ENCODE data around the gene HIP1.
"Not testable (repeated sequence)": the region's sequence is repeated elsewhere in the genome, so short reads cannot be mapped to it uniquely, and the experiment has no call there.

Gene HIP1

DNA sequence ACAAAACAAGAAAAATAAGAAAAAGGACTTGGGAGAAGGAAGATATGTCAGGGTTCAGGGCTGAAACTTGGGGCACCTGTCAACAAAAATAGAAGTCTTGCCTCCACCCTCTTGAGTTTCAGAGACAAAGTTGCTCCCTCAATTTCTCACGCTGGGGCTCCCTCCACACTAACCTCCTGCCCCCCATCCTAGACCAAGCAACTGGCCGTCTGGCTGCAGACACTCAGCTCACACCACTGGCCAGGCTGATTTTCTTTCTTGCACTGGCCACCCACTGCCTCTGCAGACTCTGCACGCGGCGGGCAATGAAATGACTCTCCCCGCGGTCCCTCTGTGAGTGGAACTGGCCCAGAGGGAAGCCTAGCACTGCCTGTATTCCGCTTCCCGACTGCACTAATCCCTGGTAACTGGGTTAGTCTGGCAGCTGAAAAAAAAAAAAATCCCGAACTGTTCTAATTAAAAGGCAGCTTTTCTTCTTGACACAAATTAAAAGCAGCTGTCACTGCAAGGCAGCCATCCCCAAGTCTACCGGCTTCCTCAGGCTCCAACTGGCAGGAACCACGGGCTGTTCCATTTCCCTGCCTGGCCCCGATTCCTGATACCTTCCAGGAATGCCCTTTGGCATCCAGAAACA lies 163.1 kb downstream of the HIP1 start:
- DNase-seq (ENCODE audit: low read depth in 2 of 2), result no peak

DNA sequence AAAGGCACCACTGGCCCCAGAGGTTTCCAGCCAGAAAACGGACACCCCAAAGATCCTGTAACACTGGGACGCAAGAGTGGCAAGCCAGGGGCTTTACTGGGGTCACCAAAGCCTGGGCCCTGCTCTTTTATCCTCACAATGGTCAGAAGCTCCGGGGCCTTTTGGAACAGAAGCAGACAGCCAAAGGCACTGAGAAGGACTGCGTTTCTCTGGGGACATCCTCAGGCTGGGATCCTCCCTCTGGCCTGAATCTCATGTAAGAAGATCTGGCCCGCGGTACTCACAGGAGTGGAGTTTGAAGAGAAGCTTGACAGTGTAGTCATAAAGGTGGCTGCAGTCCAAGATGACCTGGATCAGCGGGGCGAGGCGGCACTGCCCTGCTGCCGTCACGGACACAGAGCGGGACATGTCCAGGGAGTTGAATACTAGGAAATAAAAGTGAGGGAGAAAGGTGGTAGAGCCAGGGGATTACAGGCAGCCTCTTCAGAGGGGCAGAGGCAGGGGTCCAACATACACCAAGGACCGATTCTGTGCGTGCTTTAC lies 165.2 kb downstream of the HIP1 start:
- no peak for DNase-seq (ENCODE audit: low read depth in 2 of 2)

GRCh38 chr7:75572814-75573213 lies 165.9 kb downstream of the HIP1 start:
- no peak for DNase-seq (ENCODE audit: low read depth in 2 of 2)

GRCh38 chr7:75572396-75572795 lies 166.3 kb downstream of the HIP1 start:
- no peak for DNase-seq (ENCODE audit: low read depth in 2 of 2)

- DNase-seq (ENCODE audit: low read depth in 2 of 2), result no peak
Measured at GRCh38 chr7:75571209-75571608, 167.5 kb downstream of the HIP1 start.

GRCh38 chr7:75569629-75570282 lies 169.0 kb downstream of the HIP1 start:
- DNase-seq (ENCODE audit: low read depth in 2 of 2), result not testable (repeated sequence)

GRCh38 chr7:75567948-75568595 lies 170.7 kb downstream of the HIP1 start:
- no peak for DNase-seq (ENCODE audit: low read depth in 2 of 2)

DNA sequence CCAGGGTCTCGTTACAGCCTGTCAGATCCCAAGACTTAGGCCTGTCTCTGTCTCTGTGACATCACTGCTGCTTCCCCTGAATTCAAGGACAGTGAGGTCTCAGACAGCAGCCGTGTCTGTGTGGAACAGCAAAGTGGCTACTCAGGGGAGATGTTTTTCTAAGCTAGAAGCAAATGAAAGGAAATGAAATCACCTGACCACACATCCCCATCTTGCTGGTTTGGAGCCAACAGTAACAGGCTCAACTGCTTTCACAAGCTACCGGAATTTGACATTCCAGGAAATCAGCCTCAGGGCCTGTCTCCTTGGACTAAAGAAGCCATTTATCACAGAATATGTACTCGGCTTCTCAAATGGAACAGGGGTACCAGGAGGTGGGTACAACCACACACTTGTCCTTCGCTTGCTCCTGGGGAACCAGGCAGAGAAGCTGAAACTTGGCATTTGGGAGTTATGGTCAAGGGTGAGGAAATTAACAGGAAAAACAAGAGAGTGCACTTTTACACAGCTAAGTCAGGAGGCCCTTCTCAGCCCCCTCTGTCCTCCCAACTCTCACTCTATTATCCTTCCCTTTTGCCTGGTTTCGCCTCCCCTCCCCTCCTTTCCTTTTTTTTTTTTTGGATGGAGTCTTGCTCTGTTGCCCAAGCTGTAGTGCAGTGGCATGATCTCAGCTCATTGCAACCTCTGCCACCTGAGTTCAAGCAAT lies 173.5 kb downstream of the HIP1 start:
- DNase-seq (ENCODE audit: low read depth in 2 of 2), result no peak

- DNase-seq (ENCODE audit: low read depth in 2 of 2), result no peak
Measured at GRCh38 chr7:75563171-75563570, 175.6 kb downstream of the HIP1 start.

DNA sequence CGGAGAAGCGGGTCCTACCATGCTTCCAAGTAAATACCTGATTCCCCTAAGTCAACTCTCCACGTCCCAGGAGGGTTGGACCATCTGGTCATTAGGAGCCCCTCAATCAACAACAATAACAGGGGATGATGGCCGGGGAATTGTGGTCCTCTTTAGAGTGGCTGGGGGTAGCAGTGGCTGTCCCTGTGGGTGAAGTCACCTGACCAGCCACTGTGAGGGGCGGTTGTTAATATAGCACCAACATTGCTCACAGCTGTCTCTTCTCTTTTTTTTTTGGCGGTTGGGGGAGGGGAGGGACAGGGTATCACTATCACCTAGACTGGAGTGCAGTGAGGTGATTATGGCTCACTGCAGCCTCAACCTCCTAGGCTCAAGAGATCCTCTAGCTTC lies 178.8 kb downstream of the HIP1 start:
- DNase-seq (ENCODE audit: low read depth in 2 of 2), result no peak

DNA sequence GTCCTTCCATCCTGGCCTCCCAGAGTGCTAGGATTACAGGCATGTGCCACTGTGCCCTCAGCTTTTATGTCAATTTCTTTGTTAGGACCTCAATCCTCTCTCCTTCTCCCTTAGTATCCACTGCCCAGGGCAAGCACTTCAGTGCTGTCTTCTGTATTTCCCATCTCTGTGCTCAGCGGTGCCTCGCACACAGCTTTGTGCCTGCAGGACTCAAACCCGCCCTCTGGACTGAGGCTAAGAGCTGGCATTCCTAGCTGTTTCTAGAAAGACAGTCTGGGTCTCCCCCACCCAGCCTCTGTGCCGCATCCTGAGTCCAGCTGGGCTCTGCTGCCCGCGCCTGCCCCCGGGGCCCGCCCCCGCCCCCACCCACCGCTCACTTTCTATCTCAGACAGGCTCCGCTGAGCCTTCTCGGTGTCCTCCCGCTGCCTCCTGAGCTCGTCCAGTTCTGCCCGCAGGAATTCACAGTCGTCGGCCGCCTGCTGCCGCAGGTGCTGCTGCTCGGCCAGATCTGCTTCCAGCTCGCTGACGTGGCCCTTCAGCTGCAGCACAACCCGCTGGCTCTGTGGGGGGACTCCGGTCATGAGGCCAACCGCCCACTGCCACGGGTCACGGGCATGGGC lies 179.3 kb downstream of the HIP1 start:
- DNase-seq (ENCODE audit: low read depth in 2 of 2), result no peak

DNA sequence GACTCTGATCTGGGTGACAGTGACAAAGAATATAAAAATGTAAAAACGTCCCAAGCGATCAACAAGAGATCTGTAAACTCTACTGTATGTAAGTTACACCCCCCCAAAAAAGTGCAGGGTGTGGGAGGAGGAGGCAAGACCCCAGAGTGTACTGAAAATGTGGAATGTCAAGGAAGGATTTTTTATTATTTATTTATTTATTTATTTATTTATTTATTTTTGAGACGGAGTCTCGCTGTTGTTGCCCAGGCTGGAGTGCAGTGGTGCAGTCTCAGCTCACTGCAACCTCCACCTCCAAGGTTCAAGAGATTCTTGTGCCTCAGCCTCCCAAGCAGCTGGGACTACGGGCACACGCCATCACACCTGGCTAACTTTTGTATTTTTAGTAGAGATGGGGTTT lies 181.9 kb downstream of the HIP1 start:
- not testable (repeated sequence) for DNase-seq (ENCODE audit: low read depth in 2 of 2)

DNA sequence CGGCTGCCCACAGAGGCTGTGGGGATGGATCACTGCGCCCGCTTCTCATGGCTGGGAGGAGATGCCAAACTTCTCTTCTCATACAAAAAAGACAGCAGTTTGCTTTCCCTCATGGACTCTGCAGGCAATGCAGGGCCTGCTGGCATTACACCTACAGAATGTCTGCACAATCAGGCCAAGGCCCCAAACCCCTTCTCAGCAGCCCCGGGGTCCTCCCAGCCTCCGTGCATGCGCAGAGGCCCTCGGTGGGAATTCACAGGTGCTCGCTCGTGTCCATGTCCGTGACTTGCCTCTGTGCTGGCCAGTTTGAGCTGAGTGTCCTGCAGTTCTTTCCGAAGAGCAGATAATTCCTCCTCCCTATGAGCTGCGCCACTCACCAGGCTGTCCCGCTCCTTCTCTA lies 183.0 kb downstream of the HIP1 start:
- DNase-seq (ENCODE audit: low read depth in 2 of 2), result no peak

DNA sequence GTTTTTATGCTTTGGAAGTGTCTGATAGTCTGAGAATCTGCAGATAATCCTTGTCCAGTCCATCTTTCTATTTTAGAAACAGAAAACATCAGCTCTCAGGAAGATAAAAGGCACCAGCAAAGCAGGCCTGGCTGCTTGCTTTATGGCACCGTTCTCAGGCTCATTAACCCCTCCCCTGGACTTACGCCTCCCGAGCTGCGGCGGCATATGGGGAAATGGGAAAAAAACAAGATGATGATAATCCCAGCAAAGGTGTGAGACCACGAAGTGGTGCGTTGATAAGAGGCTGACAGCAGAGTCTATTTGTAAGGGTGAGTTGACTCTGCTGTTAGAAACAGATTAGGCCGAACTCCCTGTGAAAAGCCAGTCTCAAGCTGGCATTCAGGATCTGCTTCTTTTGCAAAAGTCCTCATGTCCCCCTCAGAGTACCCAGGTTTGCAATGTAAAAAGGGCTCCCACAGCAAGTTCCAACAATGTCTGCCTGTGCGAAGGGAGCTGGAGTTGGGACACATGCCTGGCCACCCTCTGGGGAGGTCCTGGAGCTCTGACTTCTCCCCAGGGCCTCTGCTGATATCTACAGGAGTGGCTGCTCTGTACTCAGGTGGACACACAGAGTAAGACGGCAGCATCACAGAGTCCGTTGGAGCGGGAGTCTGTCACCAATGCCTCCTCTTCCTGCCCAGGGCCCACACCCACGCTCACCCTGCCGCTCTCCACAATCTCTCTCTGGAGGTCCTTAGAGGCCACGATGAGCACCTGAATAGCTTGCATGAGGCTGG lies 192.3 kb downstream of the HIP1 start:
- DNase-seq (ENCODE audit: low read depth in 2 of 2), result no peak

DNA sequence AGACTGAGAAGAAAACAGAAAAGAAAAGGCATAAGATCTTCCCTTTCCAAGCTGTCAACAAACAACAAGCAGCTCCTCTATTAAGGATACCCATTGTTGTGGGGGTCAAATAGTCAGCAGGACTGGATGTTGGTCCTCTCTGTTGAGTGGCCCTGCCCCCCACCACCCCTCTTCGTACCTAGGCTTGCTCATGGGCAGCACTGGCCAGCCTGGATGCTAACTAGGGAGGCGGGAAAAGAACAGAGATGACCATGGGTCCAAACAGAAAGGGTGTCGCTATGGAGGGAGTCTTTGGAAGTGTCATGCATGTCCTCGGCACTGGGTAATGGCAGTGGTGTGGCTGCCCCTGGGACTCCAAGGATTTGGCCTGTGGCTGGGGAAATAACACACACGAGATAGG lies 201.0 kb downstream of the HIP1 start:
- DNase-seq (ENCODE audit: low read depth in 2 of 2), result no peak

GRCh38 chr7:75536940-75537538 lies 201.7 kb downstream of the HIP1 start:
- DNase-seq (ENCODE audit: low read depth in 2 of 2), result no peak

- no peak for DNase-seq (ENCODE audit: low read depth in 2 of 2)
Measured at GRCh38 chr7:75536491-75536890, 202.2 kb downstream of the HIP1 start.

- DNase-seq (ENCODE audit: low read depth in 2 of 2), result no peak
Measured at GRCh38 chr7:75534727-75535307, 203.9 kb downstream of the HIP1 start.

- DNase-seq (ENCODE audit: low read depth in 2 of 2), result no peak
Measured at GRCh38 chr7:75533926-75534325, 204.8 kb downstream of the HIP1 start.

DNA sequence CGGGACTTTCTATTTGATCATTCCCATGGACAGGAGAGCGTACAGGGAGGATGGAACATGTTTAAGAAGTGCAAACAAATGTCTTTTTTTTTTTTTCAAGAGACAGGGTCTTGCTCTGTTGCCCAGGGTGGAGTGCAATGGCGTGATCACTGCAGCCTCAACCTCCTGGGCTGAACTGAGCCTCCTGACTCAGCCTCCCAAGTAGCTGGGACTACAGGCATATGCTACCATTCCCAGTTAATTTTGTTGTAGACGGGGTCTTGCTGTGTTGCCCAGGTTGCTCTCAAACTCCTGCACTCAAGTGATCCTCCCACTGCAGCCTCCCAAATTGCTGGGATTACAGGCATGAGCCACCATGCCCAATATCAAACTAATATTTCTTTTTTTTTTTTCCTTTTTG lies 206.1 kb downstream of the HIP1 start:
- no peak for DNase-seq (ENCODE audit: low read depth in 2 of 2)
